Endodermal cell (in vitro differentiated cells): ENCODE measurements around the gene NTRK2. TPM values are rescaled to one million over a fixed set of nuclear protein-coding genes. Genes with fewer than 3 reads are reported as not detected.

Experiments
- DNase-seq: peaks from one replicate; pipeline ENCODE4 v3.0.0-alpha.2; 2017
- H3K27ac ChIP-seq: 2 replicates; pipeline ENCODE4 v1.5.1; 2013; ENCODE audit warnings: mild to moderate bottlenecking, low read depth, low read length, moderate library complexity
- H3K27me3 ChIP-seq: 2 replicates; pipeline ENCODE4 v1.6.1; 2013; ENCODE audit warnings: mild to moderate bottlenecking, low read length, moderate library complexity; ENCODE audit not compliant: insufficient read depth, control insufficient read depth, poor library complexity, severe bottlenecking
- H3K36me3 ChIP-seq: 2 replicates; pipeline ENCODE4 v1.7.0; 2013; ENCODE audit warnings: mild to moderate bottlenecking, low read length, moderate library complexity; ENCODE audit not compliant: control insufficient read depth, insufficient read depth
- H3K4me1 ChIP-seq: one replicate; pipeline ENCODE4 v1.7.0; 2013; ENCODE audit warnings: low read length; ENCODE audit not compliant: control insufficient read depth, insufficient read depth
- H3K4me3 ChIP-seq: 2 replicates; pipeline ENCODE4 v1.5.1; 2013; ENCODE audit warnings: mild to moderate bottlenecking, low read length, moderate library complexity
- H3K9ac ChIP-seq: 2 replicates; pipeline ENCODE4 v1.6.1; 2013; ENCODE audit warnings: mild to moderate bottlenecking, low read length, moderate library complexity; ENCODE audit not compliant: poor library complexity, severe bottlenecking; ENCODE audit errors: extremely low read depth
- H3K9me3 ChIP-seq: 2 replicates; pipeline ENCODE4 v1.6.1; 2013; ENCODE audit warnings: mild to moderate bottlenecking, low read length, moderate library complexity; ENCODE audit not compliant: control insufficient read depth
- H3K27ac Mint-ChIP-seq: 2 replicates; pipeline ENCODE4 v1.8.0; 2020; ENCODE audit warnings: mixed read lengths
- H3K27me3 Mint-ChIP-seq: 2 replicates; pipeline ENCODE4 v1.8.0; 2021; ENCODE audit warnings: mild to moderate bottlenecking, mixed read lengths; ENCODE audit not compliant: insufficient read depth
- H3K36me3 Mint-ChIP-seq: 2 replicates; pipeline ENCODE4 v1.8.0; 2020; ENCODE audit warnings: low read depth, mixed read lengths
- H3K4me1 Mint-ChIP-seq: 2 replicates; pipeline ENCODE4 v1.8.0; 2020; ENCODE audit warnings: mixed read lengths
- H3K4me3 Mint-ChIP-seq: 2 replicates; pipeline ENCODE4 v1.8.0; 2020; ENCODE audit warnings: mild to moderate bottlenecking, moderate library complexity, mixed read lengths
- H3K9me3 Mint-ChIP-seq: 2 replicates; pipeline ENCODE4 v1.8.0; 2020; ENCODE audit warnings: mild to moderate bottlenecking, mixed read lengths
- CTCF ChIP-seq: fragments of 200-600 bp; sonication (generic); conservative IDR thresholded peaks from 2 replicates; pipeline ENCODE4 v1.5.0; 2021; ENCODE audit warnings: antibody characterized with exemption, mild to moderate bottlenecking
- WGBS, 2 experiments: methylation state at CpG; one replicate each; pipeline versions ENCODE4 v1.1.5 to v1.1.7; 2013; ENCODE audit warnings: missing lambda C conversion rate in 2 of 2, mixed read lengths in 1 of 2; ENCODE audit not compliant: insufficient coverage in 1 of 2, insufficient read length in 1 of 2; 5-methylcytosine and 5-hydroxymethylcytosine counted together
- total RNA-seq, 2 donors: library from RNA; stranded (reverse); fragmentation: NEBNext Ultra II Directional in 1 of 2; extraction: Animal tissue kit (Norgen Biotek cat#: 25700) in 1 of 2; gene quantifications; 2 replicates in 1 of 2; 3 replicates in 1 of 2; pipeline ENCODE4 v1.2.1, GENCODE V29; 2021

Gene NTRK2
- total RNA-seq, 2 donors from 2014 or later = 0.09 to 0.18 TPM

- Histone ChIP-seq H3K4me1 (no peaks in the 10 kb centered on the region), H3K9ac (no peak overlapping the region), H3K27ac (no peak overlapping the region), H3K36me3 (no peaks in the 10 kb centered on the region), H3K27me3 (no peaks in the 10 kb centered on the region), H3K4me3 (no peak overlapping the region), H3K9me3 (no peaks in the 10 kb centered on the region)
- DNase-seq = no peak
- TF ChIP-seq CTCF = no peak
- Mint-ChIP-seq H3K27ac (no peak overlapping the region), H3K9me3 (no peaks in the 10 kb centered on the region), H3K36me3 (no peaks in the 10 kb centered on the region), H3K4me3 (no peak overlapping the region), H3K4me1 (no peaks in the 10 kb centered on the region), H3K27me3 (peaks cover 4% of the 10 kb centered on the region)
- 80 to 95% methylated on average over 1 to 5 of the region's 5 CpGs for WGBS, 2 experiments
Observed at GRCh38 chr9:84780385-84780784, 110.9 kb downstream of the NTRK2 start.

DNA sequence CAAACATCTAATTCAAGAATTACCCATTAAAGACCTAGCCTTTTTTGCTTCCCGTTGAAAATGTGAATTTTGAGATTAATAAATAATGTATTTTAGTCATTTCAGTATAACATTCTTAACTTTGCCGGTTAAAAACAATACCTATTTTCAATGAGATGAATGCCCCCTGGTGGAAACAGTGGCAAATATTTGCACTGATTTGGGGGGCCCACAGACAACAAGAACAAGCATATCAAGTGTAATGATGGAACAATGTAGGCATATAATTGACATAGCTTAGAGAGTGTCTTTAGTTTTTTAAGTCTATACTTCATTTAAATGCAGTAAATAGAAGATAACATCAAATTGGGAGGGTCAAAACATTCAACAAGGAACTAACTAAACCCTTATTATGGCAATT is 111.9 kb downstream of the NTRK2 start:
- Mint-ChIP-seq H3K9me3 (no peaks in the 10 kb centered on the region), H3K4me1 (no peaks in the 10 kb centered on the region), H3K4me3 (no peak overlapping the region), H3K36me3 (no peaks in the 10 kb centered on the region), H3K27ac (no peak overlapping the region), H3K27me3 (peaks cover 4% of the 10 kb centered on the region)
- Histone ChIP-seq H3K9ac (no peak overlapping the region), H3K27ac (no peak overlapping the region), H3K9me3 (no peaks in the 10 kb centered on the region), H3K4me1 (no peaks in the 10 kb centered on the region), H3K36me3 (no peaks in the 10 kb centered on the region), H3K4me3 (no peak overlapping the region), H3K27me3 (no peaks in the 10 kb centered on the region)
- TF ChIP-seq CTCF = peak; percentile 81
- WGBS, 2 experiments = 100% methylated on average over 1 of the region's 2 CpGs; no CpG with 5 or more reads in 1 of the 2 experiments
- DNase-seq = peak; percentile 66

DNA sequence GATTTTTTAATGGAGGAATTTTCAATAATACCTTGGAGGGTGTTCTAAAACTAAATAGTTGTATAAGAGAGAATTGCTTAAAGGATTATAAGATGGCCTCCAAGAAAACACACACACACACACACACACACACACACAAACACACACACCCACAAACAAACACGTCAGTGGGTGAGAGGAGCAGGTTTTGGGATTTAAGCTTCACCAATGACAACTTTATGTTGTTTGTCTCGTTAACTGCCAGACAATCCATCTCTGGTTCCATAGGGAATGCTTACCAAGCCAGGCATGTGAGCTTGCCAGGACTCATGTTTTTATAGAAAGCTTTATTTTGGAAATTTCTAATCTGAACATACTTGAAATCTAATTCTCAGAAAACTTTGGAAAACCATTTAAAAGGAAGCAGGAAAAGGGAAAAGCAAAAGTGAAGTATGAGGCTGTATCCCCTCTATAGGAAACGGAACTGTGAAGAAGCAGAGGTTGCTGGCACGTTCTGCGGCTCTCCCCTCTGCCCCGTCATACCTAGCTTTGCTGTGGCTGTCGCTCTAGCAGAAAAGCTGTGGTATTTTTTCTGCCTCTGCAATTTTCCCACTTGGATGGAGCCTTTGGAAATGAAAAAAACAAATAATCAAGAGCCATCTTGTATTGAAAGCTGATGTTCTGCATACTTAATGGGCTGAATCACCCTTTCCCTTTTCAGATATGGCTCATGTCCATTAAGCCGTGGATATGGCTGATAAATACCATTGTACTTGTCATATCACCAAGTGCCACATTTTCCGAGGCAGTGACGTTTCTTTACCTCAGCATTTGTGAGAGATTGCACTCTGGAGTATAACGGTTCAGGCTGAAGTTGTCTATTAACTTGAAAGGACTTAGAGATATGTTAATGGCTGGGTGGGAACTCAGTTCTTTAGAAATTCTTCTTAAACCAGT is 112.7 kb downstream of the NTRK2 start:
- H3K4me1 Mint-ChIP-seq = no peaks in the 10 kb centered on the region
- 89 to 95% methylated on average over 6 to 11 of the region's 11 CpGs for WGBS, 2 experiments
- H3K4me3 Mint-ChIP-seq = no peak overlapping the region
- H3K9ac ChIP-seq = no peak overlapping the region
- no peak overlapping the region for H3K27ac ChIP-seq
- H3K36me3 ChIP-seq = no peaks in the 10 kb centered on the region
- DNase-seq = no peak
- TF ChIP-seq CTCF = no peak
- no peaks in the 10 kb centered on the region for H3K4me1 ChIP-seq
- H3K36me3 Mint-ChIP-seq = no peaks in the 10 kb centered on the region
- H3K27me3 ChIP-seq = no peaks in the 10 kb centered on the region
- H3K9me3 ChIP-seq = no peaks in the 10 kb centered on the region
- H3K4me3 ChIP-seq = no peak overlapping the region
- peaks cover 4% of the 10 kb centered on the region for H3K27me3 Mint-ChIP-seq
- no peak overlapping the region for H3K27ac Mint-ChIP-seq
- H3K9me3 Mint-ChIP-seq = no peaks in the 10 kb centered on the region
